ENCODE measurements around the gene SLC25A51.

DNA sequence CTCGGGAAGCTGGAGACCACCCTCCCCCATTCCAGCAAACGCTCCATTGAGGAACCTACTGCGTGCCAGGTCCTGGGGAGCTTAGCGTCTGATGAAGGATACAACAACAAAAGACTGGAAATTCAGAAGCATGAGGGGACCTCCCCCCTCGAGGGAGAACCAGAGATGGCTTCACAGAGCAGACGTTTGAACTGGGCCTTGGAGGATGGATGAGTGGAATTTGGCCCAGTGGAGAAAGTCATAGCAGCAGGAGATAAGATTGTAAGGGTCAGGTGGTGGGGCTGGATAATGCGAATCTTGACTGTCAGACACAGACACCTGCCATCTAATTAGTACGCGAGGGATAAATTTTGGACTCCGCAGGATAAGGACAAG, 1.2 kb upstream of the SLC25A51 start:
- TF ChIP-seq POLR2A (IDR thresholded peaks at IDR 0.05), result no peak
- TF ChIP-seq, protein P1, sequence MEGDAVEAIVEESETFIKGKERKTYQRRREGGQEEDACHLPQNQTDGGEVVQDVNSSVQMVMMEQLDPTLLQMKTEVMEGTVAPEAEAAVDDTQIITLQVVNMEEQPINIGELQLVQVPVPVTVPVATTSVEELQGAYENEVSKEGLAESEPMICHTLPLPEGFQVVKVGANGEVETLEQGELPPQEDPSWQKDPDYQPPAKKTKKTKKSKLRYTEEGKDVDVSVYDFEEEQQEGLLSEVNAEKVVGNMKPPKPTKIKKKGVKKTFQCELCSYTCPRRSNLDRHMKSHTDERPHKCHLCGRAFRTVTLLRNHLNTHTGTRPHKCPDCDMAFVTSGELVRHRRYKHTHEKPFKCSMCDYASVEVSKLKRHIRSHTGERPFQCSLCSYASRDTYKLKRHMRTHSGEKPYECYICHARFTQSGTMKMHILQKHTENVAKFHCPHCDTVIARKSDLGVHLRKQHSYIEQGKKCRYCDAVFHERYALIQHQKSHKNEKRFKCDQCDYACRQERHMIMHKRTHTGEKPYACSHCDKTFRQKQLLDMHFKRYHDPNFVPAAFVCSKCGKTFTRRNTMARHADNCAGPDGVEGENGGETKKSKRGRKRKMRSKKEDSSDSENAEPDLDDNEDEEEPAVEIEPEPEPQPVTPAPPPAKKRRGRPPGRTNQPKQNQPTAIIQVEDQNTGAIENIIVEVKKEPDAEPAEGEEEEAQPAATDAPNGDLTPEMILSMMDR (IDR thresholded peaks at IDR 0.05), result no peak
